Stimulated activated CD4-positive, alpha-beta T cell treated with anti-CD3 and anti-CD28 coated beads, Interleukin-1b, Interleukin-23, amount 100 ng/mL, for 24 hours (primary cell): Measurements from ENCODE around the gene ADGRL4.
"Not testable (repeated sequence)": the region's sequence is repeated elsewhere in the genome, so short reads cannot be mapped to it uniquely, and the experiment has no call there.

ENCODE experiments used
- DNase-seq, 4 experiments: peaks; one replicate each; pipeline ENCODE4 v3.0.0-alpha.2; 2020; ENCODE audit warnings: low read depth in 4 of 4, low spot score in 1 of 4

The ADGRL4 gene

GRCh38 chr1:79006564-79006963 is at the start of gene ADGRL4:
Gene ADGRL4 (minus strand): TSS chr1:79006730. CDS start chr1:79006654, 76 bp downstream.
- no peak for DNase-seq

- no peak for DNase-seq
Observed at GRCh38 chr1:79055856-79056255, 49.3 kb upstream of the ADGRL4 start.

GRCh38 chr1:79052829-79053449 is 46.4 kb upstream of the ADGRL4 start:
- no peak for DNase-seq

- DNase-seq, result no peak
Observed at GRCh38 chr1:79044974-79045650, 38.6 kb upstream of the ADGRL4 start.

- no peak for DNase-seq
Observed at GRCh38 chr1:79043506-79043905, 37.0 kb upstream of the ADGRL4 start.

- no peak for DNase-seq
Observed at GRCh38 chr1:79042539-79042938, 36.0 kb upstream of the ADGRL4 start.

- DNase-seq, result no peak
Observed at GRCh38 chr1:79042117-79042516, 35.6 kb upstream of the ADGRL4 start.

GRCh38 chr1:79041666-79042065 is 35.1 kb upstream of the ADGRL4 start:
- DNase-seq, result no peak

GRCh38 chr1:79040424-79041082 is 34.0 kb upstream of the ADGRL4 start:
- DNase-seq, result no peak

- DNase-seq, result no peak
Observed at GRCh38 chr1:79037085-79037484, 30.6 kb upstream of the ADGRL4 start.

GRCh38 chr1:79012500-79012899 is 6.0 kb upstream of the ADGRL4 start:
- DNase-seq, result no peak

- DNase-seq, result no peak
Observed at GRCh38 chr1:79010589-79010988, 4.1 kb upstream of the ADGRL4 start.

GRCh38 chr1:79005945-79006344 is 585 bp downstream of the ADGRL4 start:
- DNase-seq, result no peak

GRCh38 chr1:79004916-79005315 is 1.6 kb downstream of the ADGRL4 start:
- no peak for DNase-seq

- no peak for DNase-seq
Observed at GRCh38 chr1:78996791-78997190, 9.7 kb downstream of the ADGRL4 start.

GRCh38 chr1:78987042-78987441 is 19.5 kb downstream of the ADGRL4 start:
- DNase-seq, result no peak

- DNase-seq, result no peak
Observed at GRCh38 chr1:78980511-78980910, 26.0 kb downstream of the ADGRL4 start.

GRCh38 chr1:78972723-78973122 is 33.8 kb downstream of the ADGRL4 start:
- DNase-seq, result no peak

GRCh38 chr1:78967091-78967490 is 39.4 kb downstream of the ADGRL4 start:
- DNase-seq, result not testable (repeated sequence)

- no peak for DNase-seq
Observed at GRCh38 chr1:78958711-78959110, 47.8 kb downstream of the ADGRL4 start.

GRCh38 chr1:78950826-78951225 is 55.7 kb downstream of the ADGRL4 start:
- DNase-seq, result no peak

- no peak for DNase-seq
Observed at GRCh38 chr1:78949227-78949626, 57.3 kb downstream of the ADGRL4 start.
